Right forelimb (tissue), 1 donor: ENCODE results near the gene SUSD4.

ENCODE experiments used
- DNase-seq: peaks from one replicate; pipeline ENCODE4 v3.0.0-alpha.2; 2018

Gene SUSD4

GRCh38 chr1:223328566-223328965, 35.4 kb downstream of the SUSD4 start:
- DNase-seq, result no peak

- DNase-seq, result no peak
Observed at GRCh38 chr1:223326776-223327175, 37.2 kb downstream of the SUSD4 start.

- no peak for DNase-seq
Observed at GRCh38 chr1:223323491-223324484, 40.2 kb downstream of the SUSD4 start.

GRCh38 chr1:223322868-223323267, 41.1 kb downstream of the SUSD4 start:
- no peak for DNase-seq

GRCh38 chr1:223320959-223321358, 43.0 kb downstream of the SUSD4 start:
- DNase-seq, result no peak

- no peak for DNase-seq
Observed at GRCh38 chr1:223319905-223320580, 43.9 kb downstream of the SUSD4 start.

- no peak for DNase-seq
Observed at GRCh38 chr1:223319398-223319797, 44.6 kb downstream of the SUSD4 start.

- DNase-seq, result no peak
Observed at GRCh38 chr1:223316082-223316481, 47.9 kb downstream of the SUSD4 start.

- DNase-seq, result no peak
Observed at GRCh38 chr1:223315665-223316064, 48.3 kb downstream of the SUSD4 start.

- no peak for DNase-seq
Observed at GRCh38 chr1:223313415-223313754, 50.6 kb downstream of the SUSD4 start.

- DNase-seq, result no peak
Observed at GRCh38 chr1:223312705-223313414, 51.1 kb downstream of the SUSD4 start.

- no peak for DNase-seq
Observed at GRCh38 chr1:223312273-223312672, 51.7 kb downstream of the SUSD4 start.

GRCh38 chr1:223311826-223312225, 52.1 kb downstream of the SUSD4 start:
- no peak for DNase-seq

GRCh38 chr1:223308136-223308535, 55.8 kb downstream of the SUSD4 start:
- no peak for DNase-seq

- no peak for DNase-seq
Observed at GRCh38 chr1:223307544-223307943, 56.4 kb downstream of the SUSD4 start.

GRCh38 chr1:223304931-223305330, 59.0 kb downstream of the SUSD4 start:
- no peak for DNase-seq

GRCh38 chr1:223301371-223301770, 62.6 kb downstream of the SUSD4 start:
- DNase-seq, result no peak

- DNase-seq, result no peak
Observed at GRCh38 chr1:223299553-223299952, 64.4 kb downstream of the SUSD4 start.

- no peak for DNase-seq
Observed at GRCh38 chr1:223298701-223299100, 65.3 kb downstream of the SUSD4 start.

- no peak for DNase-seq
Observed at GRCh38 chr1:223297800-223298199, 66.2 kb downstream of the SUSD4 start.

GRCh38 chr1:223291796-223292195, 72.2 kb downstream of the SUSD4 start:
- no peak for DNase-seq

- DNase-seq, result no peak
Observed at GRCh38 chr1:223290397-223290796, 73.6 kb downstream of the SUSD4 start.

GRCh38 chr1:223289621-223290020, 74.4 kb downstream of the SUSD4 start:
- no peak for DNase-seq

- DNase-seq, result no peak
Observed at GRCh38 chr1:223288826-223289225, 75.2 kb downstream of the SUSD4 start.
